Activated CD8-positive, alpha-beta T cell treated with anti-CD3 and anti-CD28 coated beads, Interleukin-2, amount 10 ng/mL, durations not matched to agents 7 days and 5 days (primary cell): Measurements from ENCODE around the gene WNK2. TPM values are rescaled to one million over a fixed set of nuclear protein-coding genes. Genes with fewer than 3 reads are reported as not detected.

Source experiments
- ATAC-seq: fragments of 150-1000 bp; cut with Tn5 transposase; one replicate; pipeline ENCODE4 v1.10.0; 2021; ENCODE audit warnings: moderate library complexity
- CTCF ChIA-PET: fragments of 350-600 bp; sonication (Branson Sonifier 250); formaldehyde crosslinking; loops from one replicate; lab custom pipeline; 2021; ENCODE audit warnings: antibody characterized with exemption; lab: Charles Lee
- POLR2A ChIA-PET: fragments of 350-600 bp; sonication (Branson Sonifier 250); formaldehyde crosslinking; loops from one replicate; lab custom pipeline; 2021; ENCODE audit warnings: antibody characterized with exemption; lab: Charles Lee
- DNase-seq: peaks from one replicate; pipeline ENCODE4 v3.0.0-alpha.2; 2020
- H3K27ac Mint-ChIP-seq: one replicate; pipeline ENCODE4 v1.8.0; 2021; ENCODE audit warnings: mild to moderate bottlenecking, mixed read lengths
- H3K27me3 Mint-ChIP-seq: one replicate; pipeline ENCODE4 v1.8.0; 2021; ENCODE audit warnings: low read depth, mixed read lengths
- H3K36me3 Mint-ChIP-seq: one replicate; pipeline ENCODE4 v1.8.0; 2021; ENCODE audit warnings: low read depth, mixed read lengths
- H3K4me1 Mint-ChIP-seq: one replicate; pipeline ENCODE4 v1.8.0; 2021; ENCODE audit warnings: low read depth, mixed read lengths
- H3K4me3 Mint-ChIP-seq: one replicate; pipeline ENCODE4 v1.8.0; 2021; ENCODE audit warnings: mild to moderate bottlenecking, mixed read lengths
- H3K9me3 Mint-ChIP-seq: one replicate; pipeline ENCODE4 v1.8.0; 2022; ENCODE audit warnings: mixed read lengths; ENCODE audit not compliant: insufficient read depth
- total RNA-seq, 2 experiments: library from RNA; stranded (reverse); gene quantifications; one replicate each; pipeline ENCODE4 v1.2.3, GENCODE V29; 2021

Gene WNK2
- total RNA-seq, 2 experiments from 2014 or later, result not detected

DNA sequence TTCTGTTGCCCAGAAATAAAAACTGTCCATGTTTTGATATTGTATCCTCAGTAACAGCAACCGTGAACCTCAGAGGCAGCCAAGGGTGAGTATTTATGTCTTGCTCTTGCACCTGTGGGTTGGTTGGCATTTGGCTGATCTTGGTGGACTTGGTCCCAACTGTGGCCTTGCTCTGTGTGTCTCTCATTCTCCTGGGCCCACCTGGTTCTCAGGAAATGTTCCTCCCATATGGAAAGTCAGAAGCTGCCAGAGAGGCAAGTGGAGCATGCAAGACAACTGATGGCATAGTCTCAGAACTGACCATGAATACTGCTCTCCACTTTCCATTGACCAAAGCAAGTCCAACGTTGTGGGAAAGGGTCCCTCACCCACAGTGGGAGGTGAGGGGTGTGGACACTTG, 36.3 kb upstream of the WNK2 start:
- ATAC-seq, result no peak
- no peak for DNase-seq
- ChIA-PET POLR2A (no interaction called here), CTCF (interaction anchor here (1.5 kb wide), 1 partner anchor 14 kb away, joined by 4 read pairs; the partner anchor contains the start of gene NINJ1)
- H3K4me3 Mint-ChIP-seq, result no peak overlapping the region
- H3K27me3 Mint-ChIP-seq, result no peaks in the 10 kb centered on the region
- H3K27ac Mint-ChIP-seq, result no peak overlapping the region
- H3K9me3 Mint-ChIP-seq, result peaks cover 11% of the 10 kb centered on the region
- peaks cover 35% of the 10 kb centered on the region for H3K4me1 Mint-ChIP-seq
- H3K36me3 Mint-ChIP-seq, result peaks cover 11% of the 10 kb centered on the region

DNA sequence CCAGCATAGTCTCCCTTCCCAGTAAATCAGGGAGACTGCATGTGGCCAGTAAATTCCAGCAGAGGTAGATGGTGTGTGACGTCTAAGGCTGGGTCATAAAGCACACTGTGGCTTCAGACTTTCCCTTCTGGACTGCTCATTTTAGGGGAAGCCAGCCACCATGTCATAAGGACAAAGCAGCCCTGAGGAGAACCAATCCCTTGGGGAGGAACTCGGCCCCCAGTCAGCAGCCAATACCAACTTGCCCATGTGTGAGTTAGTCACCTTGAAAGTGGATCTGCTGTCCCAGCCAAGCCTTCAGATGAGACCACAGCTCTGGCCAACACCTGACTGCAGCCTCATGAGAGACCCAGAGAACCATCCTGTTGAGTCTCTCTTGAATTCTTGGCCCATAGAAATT, 35.2 kb upstream of the WNK2 start:
- CTCF ChIA-PET, result no interaction called here
- POLR2A ChIA-PET, result no interaction called here
- Mint-ChIP-seq H3K4me1 (peaks cover 28% of the 10 kb centered on the region), H3K4me3 (no peak overlapping the region), H3K36me3 (peaks cover 11% of the 10 kb centered on the region), H3K27ac (no peak overlapping the region), H3K9me3 (peaks cover 11% of the 10 kb centered on the region), H3K27me3 (no peaks in the 10 kb centered on the region)
- no peak for DNase-seq
- no peak for ATAC-seq

DNA sequence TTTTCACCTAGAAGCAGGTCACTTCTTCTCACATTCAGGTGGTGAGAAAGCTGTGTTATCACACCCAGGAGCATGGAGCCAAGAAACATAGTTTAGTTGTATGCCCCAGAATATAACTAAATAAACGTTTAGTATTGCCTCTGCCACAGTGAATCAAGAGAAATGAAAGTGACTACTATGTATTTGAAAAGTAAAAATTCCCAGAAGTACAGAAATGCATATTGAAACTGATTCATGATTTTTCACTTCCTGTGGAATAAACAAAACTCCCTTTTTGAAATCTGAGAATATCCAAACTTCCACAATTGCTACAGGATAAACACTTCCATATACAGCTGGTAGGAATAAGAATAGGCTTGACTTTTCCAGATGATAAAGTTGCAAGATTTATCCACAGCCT, 34.6 kb upstream of the WNK2 start:
- DNase-seq, result no peak
- H3K9me3 Mint-ChIP-seq, result peaks cover 11% of the 10 kb centered on the region
- ChIA-PET POLR2A (interaction anchor here (0.6 kb wide), 1 partner anchor 36 kb away, joined by 3 read pairs; no protein-coding TSS in a partner anchor), CTCF (interaction anchor here (1.0 kb wide), 1 partner anchor 146 kb away, joined by 3 read pairs; no protein-coding TSS in a partner anchor)
- H3K27ac Mint-ChIP-seq, result no peak overlapping the region
- peaks cover 11% of the 10 kb centered on the region for H3K36me3 Mint-ChIP-seq
- ATAC-seq, result no peak
- no peak overlapping the region for H3K4me3 Mint-ChIP-seq
- peaks cover 22% of the 10 kb centered on the region for H3K4me1 Mint-ChIP-seq
- no peaks in the 10 kb centered on the region for H3K27me3 Mint-ChIP-seq

DNA sequence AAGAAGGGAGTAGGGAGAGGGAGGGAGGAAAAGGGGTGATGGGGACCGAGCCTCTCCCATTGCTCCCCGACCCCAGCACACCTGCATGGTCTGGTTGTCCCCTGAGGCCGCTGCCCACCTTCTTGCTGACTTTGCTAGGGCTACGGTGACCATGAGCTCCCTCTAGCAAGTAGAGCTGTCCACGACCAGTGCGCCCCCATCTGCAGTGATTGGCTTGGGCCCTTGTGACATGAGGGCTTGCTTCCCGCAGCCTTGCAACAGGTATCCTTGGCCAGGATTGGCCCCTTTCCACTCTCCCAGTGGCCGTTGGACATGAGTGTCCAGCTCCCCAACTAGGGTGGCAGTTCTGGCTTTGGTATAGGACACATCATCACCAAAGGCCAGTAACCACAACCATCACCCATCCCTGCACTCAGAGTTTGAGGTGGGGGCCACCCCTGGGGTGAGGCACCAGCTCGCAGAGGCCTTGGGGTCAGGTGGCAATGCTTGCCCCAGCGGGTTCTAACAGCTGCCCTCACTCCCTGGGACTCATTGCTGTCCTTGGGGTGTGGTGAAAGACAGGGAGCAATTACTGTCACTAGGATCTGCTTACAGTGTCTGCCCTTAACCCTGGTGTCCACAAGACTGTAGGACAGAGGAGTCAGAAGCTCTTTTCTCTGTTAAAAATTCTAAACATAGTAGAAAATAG, 32.7 kb upstream of the WNK2 start:
- Mint-ChIP-seq H3K4me3 (no peak overlapping the region), H3K36me3 (peaks cover 11% of the 10 kb centered on the region), H3K4me1 (peaks cover 17% of the 10 kb centered on the region), H3K27me3 (no peaks in the 10 kb centered on the region), H3K9me3 (peaks cover 11% of the 10 kb centered on the region), H3K27ac (no peak overlapping the region)
- ChIA-PET POLR2A (no interaction called here), CTCF (interaction anchor here (0.8 to 2.4 kb wide), 4 partner anchors 9 to 148 kb away, joined by 4 to 11 read pairs (median 4); no protein-coding TSS in a partner anchor)
- DNase-seq (no peak), ATAC-seq (no peak)

DNA sequence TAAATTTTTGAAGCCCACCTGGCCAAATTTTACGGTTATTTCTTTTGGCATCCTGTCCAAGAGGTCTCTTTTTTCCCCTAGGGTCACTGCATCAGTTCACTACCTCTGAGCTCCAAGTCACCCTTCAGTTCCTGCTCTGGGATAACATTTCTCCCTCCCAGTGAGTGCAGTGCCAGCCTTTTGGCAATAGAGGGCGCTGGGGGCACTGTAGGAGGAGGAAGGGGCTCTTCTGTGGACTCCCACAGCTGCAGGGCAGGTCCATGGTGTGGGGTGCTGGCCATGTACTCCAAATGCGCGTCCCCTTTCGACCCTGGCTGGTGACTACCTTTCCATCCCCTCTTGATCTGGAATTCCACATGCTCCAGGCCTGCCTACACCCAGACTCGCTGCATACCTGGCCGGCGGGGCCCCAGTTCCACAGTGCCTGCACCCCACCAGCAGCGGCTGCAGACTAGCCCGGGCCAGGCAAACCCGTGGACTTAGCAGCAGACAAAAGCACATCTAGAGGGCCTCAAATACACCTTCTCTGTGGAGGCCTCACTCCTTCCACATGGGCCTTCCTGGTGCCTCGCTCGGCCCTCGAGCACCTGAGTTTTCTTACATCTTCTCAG, 29.5 kb upstream of the WNK2 start:
- no peaks in the 10 kb centered on the region for H3K9me3 Mint-ChIP-seq
- H3K4me3 Mint-ChIP-seq, result no peak overlapping the region
- peaks cover 13% of the 10 kb centered on the region for H3K4me1 Mint-ChIP-seq
- DNase-seq (peak; percentile 52), ATAC-seq (no peak)
- no peaks in the 10 kb centered on the region for H3K27me3 Mint-ChIP-seq
- no peak overlapping the region for H3K27ac Mint-ChIP-seq
- ChIA-PET POLR2A (no interaction called here), CTCF (interaction anchor here (0.6 to 2.1 kb wide), 10 partner anchors 8 to 421 kb away, joined by 3 to 10 read pairs (median 4); partner anchors contain the start of gene NINJ1)
- peaks cover under 1% of the 10 kb centered on the region for H3K36me3 Mint-ChIP-seq

DNA sequence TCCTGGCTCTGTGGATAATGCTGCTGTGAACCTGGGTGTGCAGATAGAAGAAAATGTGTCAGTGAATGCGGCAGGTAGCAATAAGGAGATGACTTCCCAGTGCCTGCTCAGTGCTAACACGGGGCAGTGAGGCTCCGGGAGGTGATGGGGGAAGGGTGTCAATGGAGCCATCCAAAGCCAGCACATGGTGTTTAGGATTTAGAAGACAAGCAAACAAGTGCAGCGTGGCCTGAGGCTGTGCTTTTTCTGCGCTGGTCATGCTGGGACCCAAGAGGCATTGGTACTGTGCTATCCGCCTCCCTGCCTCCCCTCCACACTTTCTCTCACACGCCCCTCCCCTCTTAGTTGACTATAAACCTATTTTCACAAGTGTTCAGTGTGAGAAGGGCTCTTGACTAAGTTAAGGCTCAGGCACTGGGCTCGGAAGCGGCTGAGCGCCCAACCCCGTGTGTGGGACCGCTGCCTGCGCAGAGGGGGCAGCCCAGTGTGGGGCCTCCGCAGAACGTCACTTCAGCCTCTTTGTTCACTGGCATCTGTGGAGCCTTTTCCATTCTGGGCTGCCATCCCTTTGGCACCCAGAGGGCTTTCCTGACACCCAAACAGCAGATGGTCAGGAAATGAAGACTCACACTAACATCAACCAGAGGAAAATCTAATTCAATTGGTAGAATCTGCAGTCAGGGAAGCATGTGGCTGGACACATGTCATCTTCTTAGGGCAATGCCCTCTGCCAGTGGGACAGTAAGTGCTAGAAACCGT, 28.0 kb upstream of the WNK2 start:
- DNase-seq, result no peak
- Mint-ChIP-seq H3K4me3 (no peak overlapping the region), H3K36me3 (no peaks in the 10 kb centered on the region), H3K9me3 (no peaks in the 10 kb centered on the region), H3K27me3 (no peaks in the 10 kb centered on the region), H3K27ac (no peak overlapping the region), H3K4me1 (peaks cover 18% of the 10 kb centered on the region)
- ChIA-PET CTCF (interaction anchor here (0.6 to 1.9 kb wide), 5 partner anchors 22 to 410 kb away, joined by 3 to 7 read pairs (median 3); partner anchors contain the start of gene NINJ1), POLR2A (no interaction called here)
- ATAC-seq, result no peak

DNA sequence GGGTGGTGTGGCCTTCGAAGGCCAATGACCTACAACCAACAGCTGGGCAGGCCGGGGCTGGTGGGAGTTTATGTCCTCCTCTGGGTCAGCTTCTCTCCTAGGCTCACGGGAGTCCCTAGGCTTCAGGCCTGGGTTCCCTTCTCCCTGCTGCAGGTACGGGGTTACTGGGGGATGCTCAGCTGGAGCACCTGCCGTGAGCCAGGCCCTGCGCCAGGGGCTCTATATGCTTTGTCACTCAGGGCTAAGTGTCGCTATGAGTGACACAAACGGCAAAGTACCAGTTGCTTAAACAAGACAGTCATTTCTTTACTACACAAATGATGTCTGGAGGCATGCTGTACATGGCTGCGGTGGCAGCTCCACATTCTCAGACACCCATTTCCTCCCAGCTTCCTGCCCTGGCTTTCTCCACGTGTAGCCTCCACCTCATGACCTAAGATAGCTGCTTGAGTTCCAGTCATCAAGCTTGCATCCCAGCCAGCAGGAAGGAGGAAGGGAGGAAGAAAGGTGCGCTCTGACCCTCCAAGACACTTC, 27.4 kb upstream of the WNK2 start:
- no peak for ATAC-seq
- Mint-ChIP-seq H3K36me3 (no peaks in the 10 kb centered on the region), H3K4me3 (no peak overlapping the region), H3K9me3 (no peaks in the 10 kb centered on the region), H3K27ac (no peak overlapping the region), H3K27me3 (no peaks in the 10 kb centered on the region), H3K4me1 (peaks cover 18% of the 10 kb centered on the region)
- DNase-seq, result peak; percentile 42
- CTCF ChIA-PET, result interaction anchor here (0.6 to 1.9 kb wide), 5 partner anchors 23 to 410 kb away, joined by 3 to 7 read pairs (median 3); partner anchors contain the start of gene NINJ1
- POLR2A ChIA-PET, result interaction anchor here (0.5 kb wide), 1 partner anchor 10 kb away, joined by 4 read pairs; no protein-coding TSS in a partner anchor

DNA sequence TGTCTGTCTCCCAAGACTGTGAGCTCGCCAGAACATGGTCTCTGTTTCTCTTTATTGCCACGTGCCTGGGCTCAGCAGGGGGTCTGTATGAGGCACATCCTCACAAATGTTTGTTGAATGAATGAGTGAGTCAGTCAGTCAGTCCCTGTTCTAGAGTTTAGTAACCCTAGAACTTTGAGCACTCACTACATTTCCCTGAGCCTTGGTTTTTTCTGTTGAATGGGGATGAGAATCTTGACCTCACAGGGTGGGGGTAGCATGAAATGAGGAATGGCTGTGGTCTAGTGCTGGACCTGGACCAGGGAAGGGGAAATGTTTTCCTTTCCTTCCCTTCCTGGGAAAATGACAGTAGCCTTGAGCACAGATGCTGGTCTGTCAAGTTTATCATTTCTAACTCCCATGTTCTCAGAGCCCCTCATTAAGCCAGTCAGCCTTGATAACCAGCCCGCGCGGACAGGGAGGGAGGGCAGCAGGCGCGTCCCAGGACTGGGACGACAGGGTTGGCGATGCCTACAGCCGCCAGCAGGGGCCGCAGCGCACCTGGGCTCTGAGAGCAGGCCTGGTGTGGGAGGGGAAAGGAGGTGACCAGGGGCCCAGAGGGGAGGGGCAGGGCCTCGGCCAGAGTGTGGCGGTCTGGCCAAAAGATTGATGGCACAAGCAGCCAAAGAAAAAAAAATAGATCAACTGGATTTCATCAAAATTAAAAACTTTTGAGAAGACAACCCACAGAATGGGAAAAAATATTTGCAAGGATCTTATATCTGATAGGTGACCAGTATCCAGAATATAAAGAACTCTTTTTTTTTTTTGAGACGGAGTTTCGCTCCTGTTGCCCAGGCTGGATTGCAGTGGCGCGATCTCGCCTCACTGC, 24.1 kb upstream of the WNK2 start:
- no peak overlapping the region for H3K4me3 Mint-ChIP-seq
- peaks cover 18% of the 10 kb centered on the region for H3K4me1 Mint-ChIP-seq
- ChIA-PET POLR2A (no interaction called here), CTCF (interaction anchor here (0.7 to 2.2 kb wide), 9 partner anchors 9 to 406 kb away, joined by 3 to 11 read pairs (median 3); no protein-coding TSS in a partner anchor)
- H3K27ac Mint-ChIP-seq, result no peak overlapping the region
- peak; percentile 77 for DNase-seq
- no peaks in the 10 kb centered on the region for H3K9me3 Mint-ChIP-seq
- ATAC-seq, result peak; percentile 94
- H3K36me3 Mint-ChIP-seq, result no peaks in the 10 kb centered on the region
- no peaks in the 10 kb centered on the region for H3K27me3 Mint-ChIP-seq

DNA sequence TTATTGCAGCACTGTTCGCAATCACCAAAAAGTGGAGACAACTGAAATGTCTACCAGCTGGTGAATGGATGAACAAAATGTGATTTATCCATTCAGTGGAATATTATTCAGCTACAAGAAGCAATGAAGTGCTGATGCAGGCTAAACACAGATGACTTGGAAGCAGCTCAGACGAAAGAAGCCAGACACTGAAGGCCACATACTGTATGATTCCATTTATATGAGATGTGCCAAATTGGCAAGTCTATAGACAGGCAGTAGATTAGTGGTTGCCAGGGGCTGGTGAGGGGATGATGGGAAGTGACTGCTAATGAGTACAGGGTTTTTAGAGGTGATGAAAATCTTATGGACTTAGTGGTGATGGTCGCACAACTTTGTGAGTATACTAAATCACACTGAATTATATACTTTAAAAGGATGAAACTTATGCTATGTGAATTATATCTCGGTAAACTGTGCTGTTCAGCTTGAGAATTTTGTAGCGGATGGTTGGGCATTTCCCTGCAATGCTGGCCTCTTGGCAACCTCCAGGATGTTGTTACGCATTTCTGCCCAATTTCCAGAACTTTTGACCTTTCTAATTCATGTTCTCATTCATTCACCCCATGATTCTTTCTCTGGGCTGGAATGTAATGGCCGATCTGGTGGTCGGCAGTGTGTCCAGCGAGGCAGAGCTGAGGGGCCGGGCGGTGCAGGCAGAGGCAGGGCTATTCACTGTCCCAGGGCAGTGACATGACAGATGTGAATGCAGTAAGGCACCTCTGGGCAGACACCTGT, 22.0 kb upstream of the WNK2 start:
- Mint-ChIP-seq H3K4me3 (no peak overlapping the region), H3K27ac (no peak overlapping the region), H3K9me3 (no peaks in the 10 kb centered on the region), H3K36me3 (no peaks in the 10 kb centered on the region), H3K4me1 (peaks cover 9% of the 10 kb centered on the region), H3K27me3 (no peaks in the 10 kb centered on the region)
- ATAC-seq, result no peak
- ChIA-PET CTCF (interaction anchor here (0.9 to 2.2 kb wide), 4 partner anchors 8 to 404 kb away, joined by 3 to 11 read pairs (median 5); no protein-coding TSS in a partner anchor), POLR2A (no interaction called here)
- no peak for DNase-seq

DNA sequence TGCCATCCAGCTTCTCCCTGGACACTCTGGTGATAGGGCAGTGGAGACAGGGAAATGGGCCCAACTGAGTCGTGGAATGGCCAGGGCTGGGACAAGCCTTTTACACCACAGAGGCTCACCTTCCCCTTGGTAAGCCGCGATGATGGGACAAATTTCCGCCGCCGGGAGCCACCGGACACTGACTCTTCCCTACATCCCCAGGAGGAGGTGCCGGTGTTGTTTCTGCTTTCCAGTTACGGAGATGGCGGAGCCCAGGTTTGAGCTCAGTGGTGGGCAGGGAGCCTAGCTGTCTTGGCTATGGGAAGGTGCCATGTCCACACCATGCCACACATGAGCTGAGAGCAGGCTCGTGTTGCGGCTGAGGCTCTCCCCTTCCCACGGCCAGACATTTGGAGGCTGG, 19.9 kb upstream of the WNK2 start:
- DNase-seq, result no peak

More for the DNA sequence above, 19.9 kb upstream of the WNK2 start:
- no peaks in the 10 kb centered on the region for H3K36me3 Mint-ChIP-seq
- no peaks in the 10 kb centered on the region for H3K27me3 Mint-ChIP-seq
- ChIA-PET CTCF (no interaction called here), POLR2A (no interaction called here)
- H3K27ac Mint-ChIP-seq, result no peak overlapping the region
- peaks cover 7% of the 10 kb centered on the region for H3K4me1 Mint-ChIP-seq
- no peak for ATAC-seq
- no peak overlapping the region for H3K4me3 Mint-ChIP-seq
- H3K9me3 Mint-ChIP-seq, result no peaks in the 10 kb centered on the region
